Keratinocyte (primary cell): ENCODE measurements around the gene EPOP. TPM values are rescaled to one million over a fixed set of nuclear protein-coding genes. Genes with fewer than 3 reads are reported as not detected.
A peak's percentile ranks its signal among the peaks of the same experiment; 100 is the strongest.

Experiments
- DNase-seq: peaks from one replicate; pipeline ENCODE4 v3.0.0-alpha.2; 2011; ENCODE audit warnings: low read depth, missing footprints, low spot score
- FAIRE-seq: peaks from 2 replicates; lab custom pipeline; 2011; peaks lifted over from hg19 to GRCh38; lab: Jason Lieb, UNC
- H2AFZ ChIP-seq: 2 replicates; pipeline ENCODE4 v1.6.0; 2012; ENCODE audit warnings: low read length, control low read depth, inconsistent platforms; ENCODE audit not compliant: control insufficient read depth
- H3K27ac ChIP-seq: 2 replicates; pipeline ENCODE4 v1.5.1; 2011; ENCODE audit warnings: low read length; ENCODE audit not compliant: control insufficient read depth, insufficient read depth
- H3K27me3 ChIP-seq: 3 replicates; pipeline ENCODE4 v1.6.0; 2011; ENCODE audit warnings: low read length; ENCODE audit not compliant: control insufficient read depth, insufficient read depth; ENCODE audit errors: extremely low read depth
- H3K36me3 ChIP-seq, 2 experiments: 2 replicates in 1 of 2; 3 replicates in 1 of 2; pipeline ENCODE4 v1.5.1; 2011; ENCODE audit warnings: low read length in 2 of 2, mild to moderate bottlenecking in 1 of 2; ENCODE audit not compliant: control insufficient read depth in 2 of 2, insufficient read depth in 2 of 2; ENCODE audit errors: extremely low read depth in 1 of 2
- H3K4me1 ChIP-seq: 3 replicates; pipeline ENCODE4 v1.5.1; 2011; ENCODE audit warnings: low read length; ENCODE audit not compliant: control insufficient read depth, insufficient read depth; ENCODE audit errors: extremely low read depth
- H3K4me2 ChIP-seq: 3 replicates; pipeline ENCODE4 v1.6.0; 2011; ENCODE audit warnings: low read depth, low read length; ENCODE audit not compliant: control insufficient read depth, insufficient read depth; ENCODE audit errors: extremely low read depth
- H3K4me3 ChIP-seq, 3 experiments: fragments of 200-600 bp in 1 of 3; sonication (generic) in 1 of 3; 2 replicates in 2 of 3; 3 replicates in 1 of 3; pipeline ENCODE4 v1.5.1; 2011 to 2016; ENCODE audit warnings: low read length in 3 of 3, mild to moderate bottlenecking in 3 of 3, control low read depth in 2 of 3, inconsistent platforms in 1 of 3, low read depth in 1 of 3, mixed read lengths in 1 of 3, mixed run types in 1 of 3, moderate library complexity in 1 of 3; ENCODE audit not compliant: control insufficient read depth in 2 of 3, insufficient read depth in 2 of 3; ENCODE audit errors: extremely low read depth in 1 of 3
- H3K79me2 ChIP-seq: 2 replicates; pipeline ENCODE4 v1.6.0; 2012; ENCODE audit warnings: low read length; ENCODE audit not compliant: control insufficient read depth, insufficient read depth
- H3K9ac ChIP-seq: 3 replicates; pipeline ENCODE4 v1.6.0; 2011; ENCODE audit warnings: low read length; ENCODE audit not compliant: control insufficient read depth, insufficient read depth; ENCODE audit errors: extremely low read depth
- H3K9me1 ChIP-seq: 3 replicates; pipeline ENCODE4 v1.6.0; 2011; ENCODE audit warnings: low read length; ENCODE audit not compliant: control insufficient read depth, insufficient read depth; ENCODE audit errors: extremely low read depth
- H3K9me3 ChIP-seq: 2 replicates; pipeline ENCODE4 v1.5.1; 2012; ENCODE audit warnings: low read depth, low read length; ENCODE audit not compliant: control insufficient read depth
- H4K20me1 ChIP-seq: 3 replicates; pipeline ENCODE4 v1.6.0; 2011; ENCODE audit warnings: low read length; ENCODE audit not compliant: control insufficient read depth, insufficient read depth; ENCODE audit errors: extremely low read depth
- EZH2 ChIP-seq: IDR thresholded peaks from one replicate; pipeline ENCODE4 v1.6.1; 2012; ENCODE audit warnings: inconsistent platforms, mild to moderate bottlenecking, low read length, moderate library complexity
- dilution Hi-C: fragments of 300-500 bp; cut with MboI; formaldehyde crosslinking; loops from one replicate; pipeline ENCODE4 v1.7.0; 2020; ENCODE audit warnings: low sequenced_read_pairs; ENCODE audit not compliant: extremely low pct_ligation_motif_present
- polyA plus RNA-seq, 5 experiments: library from polyadenylated mRNA; depleted of rRNA in 3 of 5; stranded (reverse) in 3 of 5; stranded (forward) in 1 of 5; unstranded in 1 of 5; fragments of >200 nt; gene quantifications; 1 replicate in 1 of 5; 2 replicates in 3 of 5; 3 replicates in 1 of 5; pipeline versions ENCODE4 v1.2.1 to v1.2.3, GENCODE V29; 2011 to 2012; ENCODE audit warnings: missing spikeins in 2 of 5, low read depth in 1 of 5, low replicate concordance in 1 of 5
- TF ChIP-seq, protein P1 (sequence below), 3 experiments: IDR thresholded peaks in 1 of 3; conservative IDR thresholded peaks in 1 of 3; optimal IDR thresholded peaks in 1 of 3; 2 replicates in 2 of 3; 3 replicates in 1 of 3; pipeline versions ENCODE3 to v1.5.1; 2011; ENCODE audit warnings: low read length in 3 of 3, mild to moderate bottlenecking in 3 of 3, moderate library complexity in 2 of 3, control low read depth in 1 of 3, inconsistent platforms in 1 of 3; ENCODE audit not compliant: insufficient read depth in 2 of 3; ENCODE audit errors: extremely low read depth in 1 of 3

The EPOP gene
- polyA plus RNA-seq, 1 donor (not counting 4 experiments of a cell fraction or from before 2014, with no cell fraction given): 3.2 TPM

GRCh38 chr17:38674014-38674748 is 576 bp downstream of the EPOP start:
- FAIRE-seq (no peak), DNase-seq (no peak)
- peaks cover 15% of the 10 kb centered on the region for H3K4me1 ChIP-seq

DNA sequence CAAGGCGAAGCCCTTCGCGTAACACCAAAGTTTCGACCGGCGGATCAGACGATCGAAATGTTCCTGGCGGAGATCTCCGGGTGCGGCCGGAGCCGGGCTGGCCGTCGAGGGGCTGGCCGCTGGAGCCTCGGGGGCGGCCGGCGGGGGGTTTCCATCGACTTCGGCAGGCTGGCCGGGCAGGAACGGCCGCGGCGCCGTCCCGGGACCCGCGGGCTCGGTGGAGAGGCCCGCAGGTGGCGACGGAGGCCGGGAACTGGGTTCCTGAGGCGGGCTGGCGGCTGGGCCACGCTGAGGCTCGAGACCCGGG is 1.1 kb downstream of the EPOP start:
- peaks cover 18% of the 10 kb centered on the region for H3K27me3 ChIP-seq
- peak overlapping the region; percentile 88 for H3K4me2 ChIP-seq
- FAIRE-seq: no peak
- H3K27ac ChIP-seq: no peak overlapping the region
- H3K9ac ChIP-seq: peak overlapping the region; percentile 65
- no peak for DNase-seq
- no peaks in the 10 kb centered on the region for H3K36me3 ChIP-seq
- peak overlapping the region; percentile 49 for H2AFZ ChIP-seq
- peaks cover 15% of the 10 kb centered on the region for H3K4me1 ChIP-seq
- no peaks in the 10 kb centered on the region for H4K20me1 ChIP-seq
- no peaks in the 10 kb centered on the region for H3K9me1 ChIP-seq
- H3K79me2 ChIP-seq: no peaks in the 10 kb centered on the region
- dilution Hi-C loops: no loop called here
- no peaks in the 10 kb centered on the region for H3K9me3 ChIP-seq
- peak overlapping the region; percentile 64 to 72 (median 69) for H3K4me3 ChIP-seq
- TF ChIP-seq EZH2: no peak
- TF ChIP-seq, protein P1, sequence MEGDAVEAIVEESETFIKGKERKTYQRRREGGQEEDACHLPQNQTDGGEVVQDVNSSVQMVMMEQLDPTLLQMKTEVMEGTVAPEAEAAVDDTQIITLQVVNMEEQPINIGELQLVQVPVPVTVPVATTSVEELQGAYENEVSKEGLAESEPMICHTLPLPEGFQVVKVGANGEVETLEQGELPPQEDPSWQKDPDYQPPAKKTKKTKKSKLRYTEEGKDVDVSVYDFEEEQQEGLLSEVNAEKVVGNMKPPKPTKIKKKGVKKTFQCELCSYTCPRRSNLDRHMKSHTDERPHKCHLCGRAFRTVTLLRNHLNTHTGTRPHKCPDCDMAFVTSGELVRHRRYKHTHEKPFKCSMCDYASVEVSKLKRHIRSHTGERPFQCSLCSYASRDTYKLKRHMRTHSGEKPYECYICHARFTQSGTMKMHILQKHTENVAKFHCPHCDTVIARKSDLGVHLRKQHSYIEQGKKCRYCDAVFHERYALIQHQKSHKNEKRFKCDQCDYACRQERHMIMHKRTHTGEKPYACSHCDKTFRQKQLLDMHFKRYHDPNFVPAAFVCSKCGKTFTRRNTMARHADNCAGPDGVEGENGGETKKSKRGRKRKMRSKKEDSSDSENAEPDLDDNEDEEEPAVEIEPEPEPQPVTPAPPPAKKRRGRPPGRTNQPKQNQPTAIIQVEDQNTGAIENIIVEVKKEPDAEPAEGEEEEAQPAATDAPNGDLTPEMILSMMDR (optimal IDR thresholded peaks at IDR 0.05 in 1 of 3, IDR thresholded peaks at IDR 0.05 in 1 of 3, conservative IDR thresholded peaks at IDR 0.05 in 1 of 3; ENCODE audit: extremely low read depth in 1 of 3, insufficient read depth in 2 of 3, low read length in 3 of 3): peak in 2 of 3 experiments; percentile 9 to 14

More at GRCh38 chr17:38674014-38674748, 576 bp downstream of the EPOP start:
- no peaks in the 10 kb centered on the region for H3K9me1 ChIP-seq
- H3K27me3 ChIP-seq: peaks cover 13% of the 10 kb centered on the region
- peak overlapping the region; percentile 49 for H2AFZ ChIP-seq
- H3K9ac ChIP-seq: peak overlapping the region; percentile 65
- H4K20me1 ChIP-seq: no peaks in the 10 kb centered on the region
- H3K4me3 ChIP-seq: peak overlapping the region; percentile 64 to 72 (median 69)
- dilution Hi-C loops: no loop called here
- peak overlapping the region; percentile 88 for H3K4me2 ChIP-seq
- TF ChIP-seq EZH2: peak; percentile 53
- TF ChIP-seq, protein P1 (optimal IDR thresholded peaks at IDR 0.05 in 1 of 3, IDR thresholded peaks at IDR 0.05 in 1 of 3, conservative IDR thresholded peaks at IDR 0.05 in 1 of 3; ENCODE audit: extremely low read depth in 1 of 3, insufficient read depth in 2 of 3, low read length in 3 of 3): peak in 1 of 3 experiments; percentile 48
- no peaks in the 10 kb centered on the region for H3K79me2 ChIP-seq
- H3K9me3 ChIP-seq: no peaks in the 10 kb centered on the region
- H3K27ac ChIP-seq: no peak overlapping the region
- H3K36me3 ChIP-seq: no peaks in the 10 kb centered on the region
